GDM1 (cell line): Measurements from ENCODE around the gene DNAJB13.

Experiments used
- DNase-seq: peaks from one replicate; lab custom pipeline; 2025; lab: John Stamatoyannopoulos, UW

DNAJB13 gene

GRCh38 chr11:74000307-74001133 lies 49.7 kb downstream of the DNAJB13 start:
- no peak for DNase-seq

- no peak for DNase-seq
Measured at GRCh38 chr11:74001822-74002286, 51.0 kb downstream of the DNAJB13 start.

GRCh38 chr11:74002832-74003231 lies 52.0 kb downstream of the DNAJB13 start:
- no peak for DNase-seq

GRCh38 chr11:74004046-74004695 lies 53.3 kb downstream of the DNAJB13 start:
- DNase-seq, result no peak

GRCh38 chr11:74004759-74005615 lies 54.2 kb downstream of the DNAJB13 start:
- DNase-seq, result no peak

- DNase-seq, result no peak
Measured at GRCh38 chr11:74005721-74006517, 55.1 kb downstream of the DNAJB13 start.

GRCh38 chr11:74006743-74007304 lies 56.0 kb downstream of the DNAJB13 start:
- DNase-seq, result no peak

- no peak for DNase-seq
Measured at GRCh38 chr11:74007691-74008372, 57.0 kb downstream of the DNAJB13 start.

GRCh38 chr11:74008373-74009229 lies 57.8 kb downstream of the DNAJB13 start, which contains the start of gene UCP3:
Gene UCP3 (minus strand): TSS chr11:74009085. CDS start chr11:74007042, 2,043 bp downstream.
- DNase-seq, result no peak

- DNase-seq, result no peak
Measured at GRCh38 chr11:74009230-74009547, 58.4 kb downstream of the DNAJB13 start.

- no peak for DNase-seq
Measured at GRCh38 chr11:74009675-74010305, 59.0 kb downstream of the DNAJB13 start.

GRCh38 chr11:74010306-74011300 lies 59.8 kb downstream of the DNAJB13 start:
- no peak for DNase-seq

- DNase-seq, result no peak
Measured at GRCh38 chr11:74011360-74012073, 60.7 kb downstream of the DNAJB13 start.

- no peak for DNase-seq
Measured at GRCh38 chr11:74012074-74012809, 61.4 kb downstream of the DNAJB13 start.

GRCh38 chr11:74013141-74013540 lies 62.3 kb downstream of the DNAJB13 start:
- no peak for DNase-seq

- peak; percentile 38 for DNase-seq
Measured at GRCh38 chr11:74014880-74015279, 64.1 kb downstream of the DNAJB13 start.
